ENCODE data around the gene SCLT1.

Gene SCLT1

DNA sequence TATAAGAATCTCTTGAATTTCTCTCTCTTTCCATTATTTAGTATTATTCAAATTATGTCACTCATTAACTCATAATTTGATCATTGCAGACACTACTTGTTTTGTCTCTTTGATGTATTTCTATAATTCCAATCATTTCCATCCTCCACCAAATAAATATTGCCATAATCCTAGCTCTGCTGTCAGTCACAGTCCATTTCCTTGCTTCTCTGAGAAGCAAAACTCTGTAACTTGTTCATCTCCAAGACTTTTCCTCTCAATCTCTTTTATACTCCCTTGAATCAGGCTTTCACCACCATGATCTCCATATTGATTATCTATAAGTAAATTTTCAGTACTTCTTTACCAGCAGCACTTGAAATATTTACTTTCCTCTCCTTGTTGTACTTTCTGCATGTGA lies 135.9 kb downstream of the SCLT1 start:
- DNase-seq (ENCODE audit: low spot score): no peak

DNA sequence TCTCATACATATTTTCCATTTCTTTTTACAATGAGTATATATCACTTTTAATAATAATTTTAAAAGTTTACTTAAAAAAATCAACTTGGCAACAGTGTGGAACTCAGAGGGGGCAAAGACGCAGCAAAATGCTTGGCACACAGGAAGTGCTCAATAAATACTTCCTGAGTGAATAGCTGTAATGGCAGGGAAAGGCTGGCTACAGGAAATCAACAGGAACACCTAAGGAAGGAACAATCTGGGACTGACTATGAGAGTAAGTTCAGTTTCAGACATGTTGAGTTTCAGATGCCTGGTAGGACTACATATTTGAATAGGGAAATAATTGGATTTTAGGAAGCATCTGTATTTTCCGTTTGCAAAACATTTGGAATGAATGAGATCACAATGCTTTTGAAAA lies 137.6 kb downstream of the SCLT1 start:
- DNase-seq (ENCODE audit: low spot score): no peak

DNA sequence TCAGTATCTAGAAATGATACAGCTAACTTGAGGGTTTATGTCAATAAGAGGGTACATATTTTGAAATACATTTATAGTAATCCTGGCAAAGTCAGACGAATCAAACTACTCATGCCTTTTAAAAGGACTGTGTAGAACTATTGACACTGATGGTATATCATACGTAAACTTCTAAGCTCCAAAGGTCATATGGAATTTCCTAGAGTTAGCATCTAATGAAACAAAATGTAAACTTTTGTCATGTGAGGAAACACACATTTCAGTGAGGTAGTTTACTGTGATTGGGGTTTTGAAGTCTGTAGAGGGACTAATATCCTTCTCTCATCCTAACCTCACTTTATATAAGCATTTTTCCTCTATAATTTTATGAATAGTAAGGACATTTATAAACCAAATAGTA lies 138.4 kb downstream of the SCLT1 start:
- no peak for DNase-seq (ENCODE audit: low spot score)

DNA sequence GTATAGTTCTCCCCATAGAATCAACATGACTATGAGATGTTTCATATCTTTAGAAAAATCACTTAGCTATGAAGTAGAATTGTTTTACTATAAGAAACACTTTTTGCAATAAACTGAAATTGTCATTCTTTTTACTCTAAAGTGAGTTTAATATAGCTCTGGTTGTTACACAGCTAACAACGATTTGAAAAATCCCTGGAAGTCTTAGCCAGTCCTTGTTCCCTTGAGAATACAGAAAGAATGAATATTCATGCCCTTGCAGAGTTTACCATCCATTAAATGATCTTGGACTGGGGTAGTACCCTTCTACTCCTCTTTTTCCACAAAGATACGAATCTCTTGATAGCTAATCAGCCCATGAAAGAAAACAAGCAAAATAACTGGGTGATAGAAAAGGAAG lies 142.0 kb downstream of the SCLT1 start:
- no peak for DNase-seq (ENCODE audit: low spot score)

DNA sequence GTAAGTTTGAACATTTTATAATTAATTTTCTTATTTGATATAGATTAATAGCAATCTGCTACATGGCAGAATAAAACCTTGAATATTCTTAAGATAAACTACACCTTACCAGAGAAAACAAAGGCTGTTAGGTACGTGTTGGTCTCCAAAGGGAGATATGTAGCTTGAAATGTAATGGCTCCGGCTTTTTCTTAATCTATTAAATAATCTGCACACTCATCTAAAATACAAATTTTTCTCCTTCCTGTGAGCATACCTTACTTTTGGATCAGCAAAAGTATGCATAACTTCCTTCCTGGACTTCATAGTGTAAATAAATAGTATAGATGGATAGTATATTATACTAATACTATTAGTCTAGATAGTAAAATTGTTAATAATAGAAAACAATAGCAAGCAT lies 142.5 kb downstream of the SCLT1 start:
- no peak for DNase-seq (ENCODE audit: low spot score)

DNA sequence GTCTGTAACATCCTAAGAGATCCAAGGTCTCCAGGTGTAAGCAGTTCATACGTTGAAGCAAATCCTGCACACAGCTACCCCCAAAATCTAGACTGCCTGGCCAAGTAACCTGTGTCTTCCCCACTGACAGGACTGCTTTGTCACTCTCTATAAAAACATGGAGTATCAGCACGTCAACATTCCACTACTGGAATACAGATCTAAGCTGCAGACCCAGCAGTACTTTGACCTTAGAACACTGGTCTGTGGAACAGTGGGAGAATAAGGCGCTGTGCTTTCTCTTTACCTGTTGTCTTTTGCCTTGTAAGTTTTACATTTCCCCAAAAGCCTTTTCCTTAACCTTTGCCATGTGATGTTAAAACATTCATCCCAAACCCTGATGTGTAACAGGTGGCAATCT lies 146.4 kb downstream of the SCLT1 start:
- no peak for DNase-seq (ENCODE audit: low spot score)

DNA sequence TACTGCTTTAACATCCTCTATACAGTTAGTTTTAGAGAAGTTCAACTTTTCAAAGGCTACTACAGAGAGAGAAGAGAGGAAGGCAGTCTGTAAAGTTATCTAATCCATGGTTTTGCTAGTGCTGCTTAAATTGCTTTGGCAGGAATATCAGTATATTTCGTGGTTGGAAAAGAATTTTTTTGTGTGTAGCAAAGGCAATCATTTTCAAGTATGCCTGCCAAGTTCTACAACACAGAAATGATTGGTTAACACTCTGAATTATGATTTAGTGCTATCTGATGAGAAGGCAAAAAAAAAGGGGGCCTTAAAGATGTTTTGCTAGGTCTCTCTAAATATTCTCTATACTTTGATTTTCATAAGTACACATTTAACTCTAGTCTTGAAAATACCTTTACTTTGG lies 150.7 kb downstream of the SCLT1 start:
- no peak for DNase-seq (ENCODE audit: low spot score)

DNA sequence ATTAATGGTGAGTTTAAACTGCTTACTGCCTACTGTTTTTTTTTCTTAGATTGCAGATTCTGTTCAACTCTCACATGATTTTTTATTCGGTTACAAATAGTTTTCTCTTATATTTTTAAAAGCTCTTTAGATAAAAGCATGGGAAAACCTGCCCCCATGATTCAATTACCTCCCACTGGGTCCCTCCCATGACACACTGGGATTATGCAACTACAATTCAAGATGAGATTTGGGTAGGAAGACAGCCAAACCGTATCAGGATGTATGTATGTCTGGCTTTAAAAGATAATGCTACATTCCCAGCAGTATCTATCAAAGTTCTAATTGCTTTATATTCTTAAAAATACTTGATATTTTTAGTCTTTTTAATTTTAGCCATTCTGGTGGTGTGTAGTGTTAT lies 152.4 kb downstream of the SCLT1 start:
- DNase-seq (ENCODE audit: low spot score): no peak

DNA sequence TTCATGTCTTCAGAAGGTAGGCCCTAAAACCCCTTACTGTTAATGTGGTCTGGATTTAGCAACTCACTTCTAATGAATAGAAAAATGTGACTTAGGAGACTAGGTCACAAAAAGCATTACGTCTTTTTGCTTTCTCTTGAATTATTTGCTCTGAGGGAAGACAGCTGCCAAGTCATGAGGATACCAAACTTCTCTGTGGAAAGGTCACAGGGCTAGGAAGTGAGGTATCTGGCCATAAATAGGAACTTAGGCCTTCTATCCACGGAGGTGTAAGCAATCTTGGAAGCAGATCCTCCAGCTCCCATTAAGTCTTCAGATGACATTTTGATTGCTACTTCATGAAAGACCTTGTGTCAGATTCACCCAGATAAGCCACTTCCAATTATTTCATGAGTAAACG lies 163.3 kb downstream of the SCLT1 start:
- no peak for DNase-seq (ENCODE audit: low spot score)

DNA sequence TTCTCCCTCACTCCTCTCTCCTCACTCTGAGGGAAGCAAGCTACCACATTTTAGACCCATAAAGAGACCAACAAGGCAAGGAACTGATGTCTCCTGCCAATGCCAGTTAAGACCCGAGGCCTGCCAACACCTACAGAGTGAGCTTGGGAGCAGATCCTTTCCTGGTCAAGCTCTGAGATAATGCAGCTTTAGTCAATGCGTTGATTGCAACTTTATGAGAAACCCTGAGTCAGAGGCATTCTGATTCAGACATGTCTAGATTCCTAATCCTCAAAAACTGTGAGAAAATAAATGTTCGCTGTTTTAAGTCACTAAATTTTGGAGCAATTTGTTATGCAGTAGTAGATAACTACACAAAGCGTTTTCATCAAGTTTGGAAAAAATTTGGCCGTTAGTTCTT lies 168.4 kb downstream of the SCLT1 start:
- DNase-seq (ENCODE audit: low spot score): no peak

DNA sequence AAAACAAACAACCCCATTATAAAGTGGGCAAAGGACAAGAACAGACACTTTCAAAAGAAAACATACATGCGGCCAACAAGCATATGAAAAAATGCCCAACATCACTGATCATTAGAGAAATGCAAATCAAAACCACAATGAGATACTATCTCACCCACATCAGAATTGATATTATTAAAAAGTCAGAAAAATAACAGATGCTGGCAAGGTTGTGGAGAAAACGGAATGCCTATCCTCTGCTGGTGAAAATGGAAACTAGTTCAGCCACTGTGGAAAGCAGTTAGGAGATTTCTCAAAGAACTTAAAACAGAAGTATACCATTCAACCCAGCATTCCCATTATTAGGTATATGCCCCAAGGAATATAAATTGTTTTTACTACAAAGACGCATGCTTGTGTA lies 171.4 kb downstream of the SCLT1 start:
- no peak for DNase-seq (ENCODE audit: low spot score)

DNA sequence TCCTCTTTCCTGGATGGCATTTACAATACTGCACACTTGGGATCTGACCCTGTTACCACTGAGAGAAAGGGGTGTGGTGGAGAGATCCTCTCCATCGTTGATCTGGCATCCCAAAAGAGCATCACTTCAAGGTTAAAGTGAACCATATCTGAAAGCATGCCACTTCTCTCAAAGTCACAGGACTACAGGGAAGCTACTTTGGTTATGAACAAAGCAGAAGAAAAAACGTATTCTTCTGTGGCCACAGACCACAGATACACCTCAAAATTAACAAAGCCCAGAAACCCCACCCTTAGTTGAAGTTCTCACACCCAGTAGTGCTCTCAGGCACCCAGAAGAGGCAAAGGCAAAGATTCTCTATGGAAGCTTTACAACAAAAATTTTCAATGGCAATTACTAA lies 175.6 kb downstream of the SCLT1 start:
- DNase-seq (ENCODE audit: low spot score): no peak

DNA sequence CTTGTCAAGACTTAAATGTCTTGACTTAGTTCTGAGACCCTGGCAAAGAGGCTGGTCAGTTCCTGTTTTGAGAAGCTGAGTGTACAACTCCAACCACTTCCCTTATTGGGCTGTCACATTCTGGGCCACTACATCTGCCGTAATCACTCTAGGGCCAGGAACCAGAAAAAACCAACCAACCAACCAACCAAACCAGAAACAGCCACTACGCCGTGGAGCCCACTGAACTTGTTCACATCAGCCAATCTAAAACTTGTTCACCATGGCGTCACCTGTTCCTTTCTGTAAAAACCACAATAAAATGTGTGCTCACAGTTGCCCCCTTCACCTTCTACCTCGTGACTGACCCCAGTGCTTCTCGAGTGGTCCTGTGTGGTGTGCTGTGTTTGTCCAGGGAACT lies 176.5 kb downstream of the SCLT1 start:
- no peak for DNase-seq (ENCODE audit: low spot score)

DNA sequence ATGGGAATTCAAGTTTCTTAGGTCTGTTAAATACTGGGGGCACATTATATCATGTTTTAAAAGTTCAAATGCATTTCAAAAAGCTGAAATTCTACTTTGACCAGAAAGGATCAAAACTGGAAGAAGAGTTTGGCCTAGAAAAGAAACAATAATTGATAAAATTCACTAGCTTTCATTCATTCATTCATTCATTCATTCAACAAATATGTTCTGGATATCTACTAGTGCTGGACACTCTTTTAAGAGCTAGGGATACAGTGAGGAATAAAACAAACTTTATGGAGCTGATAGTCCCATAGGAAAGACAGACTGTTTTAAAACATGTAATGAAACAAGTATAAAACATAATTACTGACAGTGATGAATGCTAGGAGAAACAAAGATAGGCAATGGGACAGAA lies 177.8 kb downstream of the SCLT1 start:
- no peak for DNase-seq (ENCODE audit: low spot score)

DNA sequence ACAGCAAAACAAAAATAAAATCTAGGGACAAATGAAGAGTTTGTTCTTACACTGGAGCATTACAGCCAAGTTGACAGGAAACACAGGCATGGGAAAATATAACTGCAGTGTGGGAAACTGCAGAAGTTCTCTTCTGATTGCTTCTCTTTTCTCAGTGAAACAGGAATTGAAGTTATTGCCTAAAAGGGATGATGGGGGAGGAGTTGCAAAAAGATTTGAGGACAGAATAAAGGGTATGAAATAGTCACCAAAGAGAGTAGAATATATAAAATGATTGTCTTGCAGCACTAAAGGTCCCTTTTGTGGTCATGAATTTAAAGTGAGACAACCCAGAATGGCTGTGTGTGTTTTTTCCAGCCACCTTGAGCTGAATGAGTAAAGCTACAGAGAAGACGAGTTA lies 180.1 kb downstream of the SCLT1 start:
- DNase-seq (ENCODE audit: low spot score): no peak

DNA sequence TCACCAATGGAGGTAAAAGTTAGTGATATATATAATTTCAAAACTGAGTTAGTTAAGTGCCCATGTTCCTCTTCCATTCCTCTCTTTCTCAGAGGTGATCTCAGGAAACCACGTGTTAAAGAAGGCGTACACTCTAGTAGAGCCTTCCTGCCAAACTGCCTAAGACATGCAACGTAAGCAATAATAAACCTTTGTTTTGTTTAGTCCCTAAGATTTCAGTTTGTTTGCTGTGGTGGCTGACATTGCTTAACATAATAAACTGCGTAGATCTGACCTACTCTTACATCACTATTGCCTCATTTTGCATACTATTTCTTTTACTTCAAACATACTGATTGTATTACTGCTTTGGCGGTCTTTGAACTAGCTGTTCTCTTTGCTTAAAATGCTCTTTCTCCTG lies 184.6 kb downstream of the SCLT1 start:
- no peak for DNase-seq (ENCODE audit: low spot score)

DNA sequence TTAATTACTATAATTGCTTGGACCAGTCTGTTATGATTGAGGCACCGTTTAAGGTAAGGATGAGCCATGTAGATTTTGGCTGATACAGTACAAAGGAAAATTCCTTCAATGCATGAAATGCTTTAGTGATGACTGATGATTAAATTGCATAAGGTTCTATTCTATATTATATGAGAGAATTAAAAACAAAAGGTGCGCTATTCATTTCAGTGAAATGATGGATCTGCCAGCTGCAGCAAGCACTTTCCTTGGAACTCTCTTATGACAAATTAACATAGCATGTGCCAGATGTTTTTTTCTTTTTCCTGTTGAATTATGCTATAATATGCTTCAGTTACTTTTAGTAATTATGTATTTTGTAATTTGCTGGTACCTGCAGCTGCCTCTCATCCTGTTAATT lies 185.4 kb downstream of the SCLT1 start:
- no peak for DNase-seq (ENCODE audit: low spot score)

DNA sequence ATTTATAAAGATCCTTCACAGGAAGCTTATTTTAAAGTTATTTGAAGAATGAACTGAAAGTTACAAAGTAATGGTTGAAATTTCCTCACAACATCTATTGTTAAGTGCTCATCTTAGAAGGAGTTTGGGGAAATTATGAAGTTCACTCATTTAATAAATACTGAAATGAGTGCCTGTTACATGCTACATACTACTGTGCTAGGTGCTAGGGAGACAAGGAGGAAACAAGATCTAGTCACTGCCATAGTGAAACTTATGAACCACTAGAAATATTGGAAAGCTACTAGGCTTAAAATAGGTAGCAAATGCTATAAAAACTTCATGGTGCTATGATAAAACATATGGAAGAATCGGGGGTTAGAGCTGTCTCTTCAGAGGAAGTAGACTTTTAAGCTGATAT lies 186.8 kb downstream of the SCLT1 start:
- no peak for DNase-seq (ENCODE audit: low spot score)

DNA sequence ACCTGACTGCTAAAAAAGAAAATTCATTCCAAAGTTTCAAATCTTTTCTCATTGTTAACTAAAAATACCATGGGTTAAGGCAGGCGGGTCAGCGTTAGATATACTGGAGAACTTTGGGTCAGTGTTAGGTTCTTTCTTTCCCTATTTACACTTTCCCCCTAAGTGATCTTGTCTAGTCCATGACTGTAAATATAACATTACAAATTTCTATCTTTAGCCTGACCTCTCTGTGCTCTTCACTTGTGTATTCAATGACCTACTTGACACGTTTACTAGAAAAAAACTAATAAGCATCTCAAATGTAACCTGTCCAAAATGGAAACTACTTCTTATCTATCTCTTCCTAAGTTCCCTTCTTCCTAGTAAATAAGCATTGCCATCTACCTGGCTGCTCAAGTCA lies 188.5 kb downstream of the SCLT1 start:
- DNase-seq (ENCODE audit: low spot score): no peak

DNA sequence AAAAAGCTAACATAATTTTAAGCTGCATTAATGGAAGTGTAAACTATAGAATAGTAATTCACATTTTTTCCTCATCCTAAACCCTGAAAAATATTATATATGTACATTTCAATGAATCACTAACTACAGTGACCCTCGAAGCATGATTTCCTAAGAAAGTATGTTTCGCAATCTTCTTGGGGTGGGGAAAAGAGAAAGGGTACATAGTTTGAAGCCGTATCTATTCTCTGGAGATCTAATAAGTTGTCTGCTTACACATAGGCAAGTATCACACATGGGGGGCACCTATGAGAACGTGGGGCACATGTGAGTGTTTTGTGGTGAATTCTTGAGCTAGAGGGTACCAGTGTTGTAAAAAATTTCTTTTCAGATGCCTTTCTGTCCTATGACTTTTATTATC lies 212.7 kb downstream of the SCLT1 start:
- DNase-seq (ENCODE audit: low spot score): no peak

DNA sequence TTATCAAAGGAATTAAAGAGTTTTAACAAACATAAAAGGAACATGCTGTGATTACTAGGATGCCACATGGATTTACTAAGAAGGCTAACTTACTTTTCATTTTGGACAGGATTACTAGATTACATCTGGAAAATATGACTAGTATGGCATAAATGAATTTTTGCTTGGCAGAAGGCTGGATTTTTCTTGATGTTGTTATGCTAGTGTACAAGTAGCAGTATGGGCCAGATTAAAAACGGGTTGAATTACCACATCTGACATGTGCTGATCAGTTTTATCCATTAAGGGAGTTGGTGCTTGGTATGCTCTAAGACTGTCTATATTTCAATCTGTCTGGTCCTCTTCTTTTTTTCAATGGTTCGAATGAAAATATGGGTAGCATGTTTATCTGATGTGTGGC lies 213.4 kb downstream of the SCLT1 start:
- no peak for DNase-seq (ENCODE audit: low spot score)

DNA sequence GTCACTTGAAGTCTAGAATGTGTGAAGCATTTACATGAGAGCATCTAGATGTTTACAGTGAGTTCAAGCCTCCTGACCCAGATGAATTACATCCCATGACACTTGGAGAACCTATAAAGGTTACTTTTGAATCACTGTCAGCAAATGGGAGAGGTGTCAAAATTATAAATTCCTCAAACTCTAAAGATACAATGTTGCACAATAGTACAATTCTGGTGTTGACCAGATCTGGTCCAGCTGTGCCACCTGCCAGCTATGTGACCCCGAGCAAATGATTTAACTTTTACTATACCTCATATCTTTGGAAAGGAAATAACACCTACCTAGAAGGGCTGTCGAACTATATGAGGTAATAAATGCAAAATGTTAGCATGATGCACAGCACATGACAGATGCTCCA lies 214.1 kb downstream of the SCLT1 start:
- no peak for DNase-seq (ENCODE audit: low spot score)

DNA sequence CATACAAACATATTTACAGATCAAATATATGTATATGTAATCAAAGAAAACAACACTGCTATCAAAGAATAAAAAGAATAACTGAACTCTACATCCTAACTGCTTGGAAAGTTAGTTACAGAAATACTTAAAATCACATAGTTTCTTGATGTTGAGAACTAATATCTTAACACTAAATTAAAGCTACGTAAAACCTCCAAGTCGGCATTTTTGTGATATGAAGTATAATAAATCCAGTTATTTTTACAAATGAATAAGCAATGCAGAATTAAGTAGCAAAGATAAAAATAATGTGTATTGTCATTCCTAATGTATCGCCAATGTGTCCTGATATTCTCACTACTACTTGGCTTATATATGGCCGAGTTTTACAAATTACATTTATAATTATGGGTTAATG lies 215.4 kb downstream of the SCLT1 start:
- no peak for DNase-seq (ENCODE audit: low spot score)

DNA sequence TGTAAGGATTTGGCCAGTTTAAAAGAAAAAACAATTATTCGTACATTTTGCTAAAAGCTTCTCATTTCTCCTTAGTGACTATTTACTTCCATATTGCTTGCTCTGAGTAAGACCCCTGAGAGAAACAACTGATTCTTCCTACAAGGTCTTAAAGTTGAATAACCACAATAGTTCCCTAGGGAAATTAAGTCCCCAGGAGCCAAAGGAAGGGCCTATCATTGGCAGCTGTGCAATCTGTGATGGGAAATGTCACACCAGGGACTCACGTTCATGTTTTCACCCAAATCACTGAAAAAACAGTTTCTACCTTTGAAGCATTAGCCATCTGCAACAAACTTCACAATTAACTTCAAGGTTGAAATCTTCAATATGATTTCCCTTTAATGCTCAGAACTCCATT lies 217.1 kb downstream of the SCLT1 start:
- no peak for DNase-seq (ENCODE audit: low spot score)

DNA sequence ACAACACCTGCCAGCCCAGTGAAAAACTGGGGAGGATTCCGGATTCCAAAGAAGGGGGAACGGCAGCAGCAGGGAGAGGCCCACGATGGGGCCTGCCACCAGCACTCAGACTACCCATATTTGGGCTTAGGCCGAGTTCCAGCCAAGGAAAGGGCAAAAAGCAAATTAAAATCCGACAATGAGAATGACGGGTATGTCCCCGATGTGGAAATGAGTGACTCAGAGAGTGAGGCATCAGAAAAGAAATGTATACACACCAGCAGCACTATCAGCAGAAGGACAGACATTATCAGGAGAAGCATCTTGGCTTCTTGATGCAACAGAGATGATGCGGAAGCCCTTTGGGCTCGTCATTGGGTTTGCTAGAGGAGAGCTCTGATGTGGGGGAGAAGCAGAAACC lies 221.4 kb downstream of the SCLT1 start:
- DNase-seq (ENCODE audit: low spot score): peak; percentile 20
